ENCODE measurements around the gene PTPRG.

PTPRG gene

DNA sequence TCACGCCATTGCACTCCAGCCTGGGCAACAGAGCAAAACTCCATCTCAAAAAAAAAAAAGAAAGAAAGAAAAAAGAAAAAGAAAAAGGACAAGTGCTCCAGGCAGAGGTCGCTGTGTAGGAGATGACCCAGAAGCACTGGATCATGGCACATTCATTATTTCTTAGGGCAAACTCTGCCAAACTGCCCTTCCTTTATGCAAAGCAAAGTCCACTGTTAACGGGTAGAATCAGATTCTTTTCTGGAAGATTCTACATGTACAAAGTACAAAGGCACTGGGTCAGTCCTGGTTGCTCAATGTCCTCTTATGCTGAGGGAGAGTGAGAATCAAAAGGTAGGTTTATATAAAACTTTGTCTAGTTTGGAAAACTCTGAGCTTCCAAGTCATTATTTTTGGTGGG lies 667.1 kb downstream of the PTPRG start:
- DNase-seq (ENCODE audit: low read depth in 3 of 3): no peak

DNA sequence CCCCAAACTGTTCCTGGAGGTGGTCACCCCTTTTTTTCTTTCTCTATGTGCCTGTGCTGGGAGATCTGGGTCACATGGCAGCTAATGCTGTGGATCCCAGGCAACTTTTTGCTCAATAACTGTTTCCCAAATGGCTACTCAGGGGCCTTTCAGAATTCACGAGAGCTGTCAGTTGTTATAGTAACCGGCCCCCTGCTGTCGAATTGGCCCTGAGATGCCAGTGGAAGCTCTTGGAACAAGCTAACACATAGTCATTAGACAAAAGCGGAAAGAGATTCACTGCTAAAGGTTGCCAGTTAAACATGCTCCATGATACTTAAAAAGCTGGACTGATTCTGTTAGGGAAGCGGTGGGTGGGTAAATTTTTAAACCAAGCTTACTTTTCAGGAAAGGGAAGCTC lies 667.8 kb downstream of the PTPRG start:
- DNase-seq (ENCODE audit: low read depth in 3 of 3): no peak

DNA sequence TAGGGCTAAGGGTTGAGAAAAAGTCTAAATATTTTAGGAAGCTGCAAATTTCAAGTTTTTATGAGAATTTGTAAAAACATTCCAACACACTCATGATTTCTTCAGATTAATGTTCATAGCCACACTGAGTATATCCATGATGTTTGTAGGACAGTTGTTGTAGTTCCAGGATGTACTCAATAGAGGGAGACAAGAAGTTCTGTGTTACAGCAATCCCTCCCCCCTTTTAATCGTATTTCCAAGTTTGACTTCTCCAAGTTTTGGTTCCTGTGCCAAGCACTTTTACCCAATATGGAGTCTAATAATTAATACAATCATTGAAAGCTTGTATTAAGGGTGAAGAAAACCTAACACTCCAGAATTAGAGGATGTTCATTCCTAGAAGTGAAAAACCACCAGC lies 668.5 kb downstream of the PTPRG start:
- no peak for DNase-seq (ENCODE audit: low read depth in 3 of 3)

DNA sequence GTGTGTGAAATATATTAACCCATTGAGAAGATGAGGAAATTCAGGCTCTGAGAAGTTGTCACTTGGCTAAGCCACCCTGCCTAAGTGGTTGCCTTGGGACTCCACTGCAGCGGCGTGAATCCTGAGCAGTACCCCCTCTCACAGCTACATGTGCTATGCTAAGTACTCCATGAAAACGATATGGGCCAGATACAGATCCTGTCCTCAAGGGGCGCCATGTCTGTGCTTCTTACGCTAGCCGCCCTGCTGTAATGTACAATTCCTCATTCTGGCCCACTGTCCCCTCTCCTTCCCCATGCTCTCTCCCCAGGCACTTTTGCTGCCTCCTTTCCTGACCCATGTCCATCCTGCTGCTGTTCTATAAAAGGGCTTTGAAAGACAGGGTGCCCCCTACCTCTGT lies 671.7 kb downstream of the PTPRG start:
- no peak for DNase-seq (ENCODE audit: low read depth in 3 of 3)

DNA sequence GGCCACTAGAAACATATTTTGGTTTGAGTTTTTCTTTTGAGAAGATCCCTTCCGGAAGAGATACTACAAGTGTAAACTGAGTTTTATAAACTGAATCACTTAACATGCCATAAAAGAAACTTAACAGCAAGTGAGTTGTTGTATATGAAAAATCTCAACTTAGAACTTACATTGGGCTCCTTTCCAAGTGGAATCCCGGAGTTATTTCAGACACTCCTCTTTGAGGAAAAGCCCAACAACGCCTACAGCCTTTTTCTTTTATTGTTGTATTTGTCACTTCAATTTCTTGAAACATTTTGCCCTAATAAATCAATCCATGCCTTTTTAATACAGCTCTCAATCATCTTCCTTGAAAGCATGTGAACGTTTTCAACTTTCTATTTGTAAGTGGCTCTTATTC lies 674.6 kb downstream of the PTPRG start:
- no peak for DNase-seq (ENCODE audit: low read depth in 3 of 3)

DNA sequence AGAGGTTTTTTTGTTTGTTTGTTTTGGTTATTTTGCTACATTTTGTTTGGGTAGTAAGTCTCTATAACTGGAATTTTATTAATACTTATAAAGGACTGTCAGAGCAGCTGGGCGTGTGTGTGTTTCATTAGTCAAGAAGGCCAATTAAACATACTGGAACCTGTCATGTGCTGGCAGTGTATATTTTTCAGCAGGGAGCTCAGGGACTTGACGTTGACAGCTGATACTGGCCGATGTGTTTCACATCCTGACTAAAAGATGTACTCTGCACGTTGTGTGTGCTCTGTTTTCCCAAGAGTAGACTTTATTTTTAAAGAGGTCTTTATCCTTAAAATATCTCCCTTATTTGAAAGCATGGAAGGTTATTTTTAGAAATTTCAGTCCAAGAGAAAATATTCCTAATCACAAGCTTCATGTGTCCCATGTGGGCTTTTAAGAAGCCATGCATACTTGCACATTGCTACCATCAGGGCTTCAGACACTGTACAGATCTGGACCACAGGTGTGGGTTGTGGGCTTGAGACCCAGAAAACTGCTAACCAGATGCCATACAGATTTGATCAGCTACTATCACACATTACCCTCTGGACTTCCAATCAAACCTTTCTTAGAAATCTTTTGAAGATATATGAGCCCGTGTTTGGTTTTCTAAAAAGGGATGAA lies 676.0 kb downstream of the PTPRG start:
- no peak for DNase-seq (ENCODE audit: low read depth in 3 of 3)

DNA sequence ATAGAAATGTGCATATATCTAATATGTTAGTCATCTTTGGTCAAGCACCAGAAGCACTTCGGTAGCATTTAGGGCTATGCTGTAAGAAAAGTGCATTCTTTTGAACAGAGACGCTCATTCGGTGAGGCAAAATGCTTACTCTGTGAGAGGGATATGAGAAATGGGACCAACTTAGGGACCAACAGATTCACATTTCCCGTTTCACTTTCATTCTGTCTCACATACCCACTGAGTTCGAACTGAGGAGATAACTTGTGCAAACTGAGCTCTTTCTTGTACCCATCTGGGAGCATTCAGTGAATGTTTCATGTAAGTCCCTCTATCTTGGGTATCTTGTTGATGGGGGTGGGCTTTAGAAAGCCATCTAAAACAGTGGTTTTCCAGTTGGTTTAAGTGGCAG lies 676.6 kb downstream of the PTPRG start:
- DNase-seq (ENCODE audit: low read depth in 3 of 3): no peak

DNA sequence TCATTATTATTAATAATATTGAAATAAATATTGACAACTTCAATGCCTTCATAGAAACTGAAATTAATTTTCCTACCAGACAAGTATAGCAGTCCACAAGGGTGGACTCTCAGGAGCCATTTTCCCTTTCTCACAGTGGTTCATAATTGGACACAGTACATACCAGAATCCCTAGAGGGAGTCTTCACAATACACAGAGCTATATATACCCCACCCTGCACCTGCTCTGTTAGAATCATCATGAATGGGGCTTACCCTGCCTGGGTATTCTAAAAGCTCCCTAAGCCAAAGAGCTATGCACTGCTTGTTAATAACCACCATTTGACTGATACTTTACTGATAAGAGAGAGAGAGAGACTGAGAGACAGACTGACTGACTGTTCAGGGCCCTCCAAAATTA lies 677.1 kb downstream of the PTPRG start:
- DNase-seq (ENCODE audit: low read depth in 3 of 3): no peak

DNA sequence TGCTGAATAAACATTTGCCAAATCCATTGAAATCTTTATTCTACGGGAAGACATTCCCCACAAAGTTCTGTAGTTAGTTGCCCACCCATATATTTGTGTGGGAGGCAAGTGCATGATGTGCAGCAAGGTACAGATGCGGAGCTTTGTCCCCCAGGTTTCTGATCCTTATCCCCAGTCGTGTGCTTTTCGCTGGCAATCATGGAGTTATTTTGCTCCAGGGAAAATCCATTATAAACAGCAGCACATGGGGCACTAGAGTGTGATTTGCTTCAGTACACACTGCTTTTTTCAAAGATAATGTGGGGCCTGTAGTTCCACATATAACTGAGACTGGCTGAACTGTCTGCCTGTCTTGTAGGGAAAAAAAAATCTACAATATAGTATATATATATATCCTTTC lies 679.9 kb downstream of the PTPRG start:
- DNase-seq (ENCODE audit: low read depth in 3 of 3): no peak

DNA sequence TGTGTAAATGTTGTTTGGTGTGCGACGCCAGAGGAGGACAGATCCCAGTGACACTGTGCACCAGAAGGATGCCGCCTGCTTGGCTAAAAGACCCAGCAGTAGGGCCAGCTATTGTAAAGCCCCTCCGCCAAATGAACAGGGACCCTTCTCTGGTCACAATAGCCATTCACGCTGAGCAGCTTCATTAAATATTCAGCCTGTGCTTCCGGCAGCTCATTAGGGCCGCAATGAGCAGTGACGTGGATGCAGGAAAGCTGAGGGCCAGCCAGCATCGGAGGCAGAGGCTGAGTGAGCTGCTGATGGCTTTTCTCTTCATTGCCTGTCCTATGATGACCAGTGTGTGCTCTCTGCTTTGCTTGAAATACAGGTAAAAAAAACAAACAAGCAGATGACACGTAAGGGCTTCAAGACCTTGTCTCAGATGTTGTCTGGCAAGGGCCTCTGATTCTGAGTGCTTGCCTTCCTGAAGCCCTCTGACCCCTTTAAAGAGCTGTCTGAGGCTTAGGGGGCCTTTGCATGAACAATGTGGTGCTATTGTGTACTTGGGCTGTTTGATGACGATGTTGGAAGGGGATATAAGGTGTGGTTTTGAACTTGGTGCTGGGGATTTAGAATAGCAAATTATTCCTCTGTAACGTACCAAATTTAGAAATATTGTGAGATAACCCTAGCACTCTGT lies 681.6 kb downstream of the PTPRG start:
- DNase-seq (ENCODE audit: low read depth in 3 of 3): no peak

DNA sequence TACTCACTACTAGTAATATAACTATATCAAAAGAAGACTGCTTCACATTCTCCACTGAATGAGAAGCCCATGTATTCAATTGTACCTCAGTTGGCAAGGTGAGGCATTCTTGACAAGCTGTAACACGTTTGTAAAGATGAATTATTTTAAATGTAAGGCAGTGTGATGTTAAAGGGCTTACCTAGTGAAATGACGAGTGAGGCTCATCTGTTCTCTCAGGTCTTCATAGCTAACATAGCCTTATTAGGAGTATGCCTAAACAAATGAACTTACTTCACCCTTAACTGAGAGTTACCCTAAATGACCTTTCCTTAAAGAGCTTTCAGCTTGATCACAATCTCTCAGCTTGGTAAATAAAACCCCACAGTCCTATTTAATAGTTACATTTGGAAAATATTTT lies 684.7 kb downstream of the PTPRG start:
- no peak for DNase-seq (ENCODE audit: low read depth in 3 of 3)

DNA sequence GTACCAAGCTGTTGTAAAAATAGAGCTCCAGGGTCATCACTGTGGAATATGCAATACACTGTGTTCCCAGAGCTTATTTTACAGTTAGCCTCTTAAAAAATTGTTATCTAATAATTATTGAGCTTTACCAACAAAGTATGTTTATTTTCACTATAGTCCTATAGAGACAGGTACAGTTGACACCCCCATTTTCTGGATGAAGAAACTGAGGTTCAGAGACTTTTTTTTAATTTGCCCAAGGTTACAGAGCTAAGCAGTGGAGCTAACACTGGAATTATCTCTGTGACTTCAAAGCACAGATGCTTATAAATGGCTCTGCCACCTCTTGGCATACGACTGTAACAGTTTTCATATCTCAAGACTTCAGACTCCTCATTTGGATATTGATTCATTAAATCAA lies 685.6 kb downstream of the PTPRG start:
- DNase-seq (ENCODE audit: low read depth in 3 of 3): no peak

DNA sequence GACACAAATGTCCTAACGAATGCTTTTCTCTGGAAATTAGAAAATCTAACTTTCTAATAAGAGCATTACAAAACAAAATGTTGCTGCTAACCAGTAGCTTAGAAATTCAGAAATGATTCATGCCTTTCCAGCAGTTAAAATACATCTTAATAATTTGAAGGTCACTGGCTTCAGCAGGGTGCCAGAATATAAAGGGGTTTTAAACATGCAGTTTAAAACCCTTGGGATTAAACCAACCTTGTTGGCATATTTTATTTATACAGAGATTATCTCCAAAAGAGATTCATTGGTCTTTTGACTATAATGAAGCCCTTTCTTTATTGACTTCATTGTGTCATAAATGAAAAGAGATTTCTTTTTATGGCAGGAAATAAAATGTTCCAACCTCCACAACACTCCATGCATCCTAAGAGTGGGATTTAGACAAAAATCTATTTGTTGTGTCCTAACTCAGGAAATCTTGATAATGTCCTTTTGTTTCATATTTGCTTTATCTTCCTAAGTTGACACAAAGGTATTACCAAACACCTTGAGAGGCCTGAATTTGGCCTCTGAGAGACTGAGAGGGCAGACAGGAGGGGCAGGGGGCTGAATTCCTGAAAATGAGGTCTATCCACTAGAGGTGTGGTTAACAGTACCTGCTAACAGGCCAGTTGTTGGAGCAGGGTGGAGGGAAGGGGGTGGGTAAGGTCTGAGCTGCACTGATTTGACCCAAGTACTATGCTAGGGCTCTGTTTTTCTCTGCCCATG lies 687.5 kb downstream of the PTPRG start:
- DNase-seq (ENCODE audit: low read depth in 3 of 3): no peak

DNA sequence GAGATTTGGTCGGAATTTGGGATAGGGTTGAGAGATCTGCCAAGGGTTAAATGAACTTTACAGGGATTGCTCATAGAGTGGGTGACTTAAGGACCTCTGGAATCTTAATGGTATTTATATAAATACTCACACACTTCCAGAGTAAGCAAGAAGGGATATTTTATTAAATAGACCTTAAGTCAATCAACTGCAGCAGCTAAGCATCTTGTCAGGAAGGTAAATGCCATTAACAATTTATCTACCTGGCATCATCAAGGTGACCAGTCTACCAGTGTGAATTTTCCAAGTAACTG lies 688.1 kb downstream of the PTPRG start:
- DNase-seq (ENCODE audit: low read depth in 3 of 3): no peak

DNA sequence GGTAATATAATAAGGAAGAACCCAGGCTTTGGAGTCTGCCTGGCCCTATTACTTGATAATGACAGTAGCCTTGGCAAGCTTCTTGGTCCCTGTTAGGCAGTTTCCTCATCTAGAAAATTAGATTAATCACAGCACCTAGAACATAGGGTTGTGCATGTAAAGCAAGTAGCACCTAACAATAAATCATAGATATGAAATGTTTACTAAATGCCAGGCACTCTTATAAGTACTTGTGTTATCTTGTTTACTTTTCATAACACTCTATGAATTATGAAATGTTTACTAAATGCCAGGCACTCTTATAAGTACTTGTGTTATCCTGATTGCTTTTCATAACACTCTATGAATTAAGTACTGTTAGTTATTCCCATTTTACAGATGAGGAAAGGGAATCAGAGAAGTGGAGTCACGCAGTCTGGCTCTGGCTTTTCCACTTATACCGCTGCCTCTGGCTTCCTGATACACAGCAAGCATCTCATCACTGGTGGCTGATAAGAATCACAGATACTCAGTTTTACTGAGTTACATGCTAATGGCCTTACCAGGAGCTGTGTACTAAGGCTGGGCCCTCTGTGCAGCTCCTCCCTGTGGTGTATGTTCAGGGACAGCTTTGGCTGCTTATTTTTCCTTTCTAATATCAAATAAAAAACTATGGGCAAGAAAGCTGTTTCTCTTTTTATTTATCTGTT lies 688.6 kb downstream of the PTPRG start:
- no peak for DNase-seq (ENCODE audit: low read depth in 3 of 3)

DNA sequence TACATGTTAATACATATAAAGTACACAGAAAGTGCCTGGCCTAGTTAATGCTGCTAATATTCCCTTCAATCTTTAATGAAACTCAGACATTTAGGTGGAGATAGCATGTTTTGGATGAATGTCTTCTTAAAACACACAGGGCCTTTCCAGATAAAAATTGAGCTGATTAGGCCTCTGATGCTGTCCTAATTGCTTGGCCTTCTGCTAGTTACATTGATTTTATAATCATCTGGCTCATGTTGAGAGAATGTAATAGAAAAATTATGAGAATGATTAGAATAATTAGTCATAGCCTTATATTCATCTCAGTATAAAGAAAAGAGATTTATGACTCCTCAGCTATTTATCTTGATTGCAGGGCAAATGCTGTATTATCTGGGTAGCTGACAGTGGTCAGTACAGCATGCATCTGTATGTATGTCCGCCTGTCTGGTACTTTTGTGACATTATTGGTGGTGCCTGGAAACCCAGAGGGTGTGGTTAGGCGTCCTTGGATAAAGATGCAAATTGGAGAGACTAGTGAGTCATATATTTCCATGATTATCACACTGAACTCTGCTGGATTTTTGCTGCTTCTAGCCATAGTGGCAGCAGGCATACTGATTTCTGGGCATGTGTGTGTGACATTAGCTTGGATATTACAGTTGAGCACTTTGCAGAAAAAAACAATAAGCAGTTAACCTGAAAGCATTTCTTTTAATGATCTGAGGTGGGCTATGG lies 691.2 kb downstream of the PTPRG start:
- DNase-seq (ENCODE audit: low read depth in 3 of 3): no peak

DNA sequence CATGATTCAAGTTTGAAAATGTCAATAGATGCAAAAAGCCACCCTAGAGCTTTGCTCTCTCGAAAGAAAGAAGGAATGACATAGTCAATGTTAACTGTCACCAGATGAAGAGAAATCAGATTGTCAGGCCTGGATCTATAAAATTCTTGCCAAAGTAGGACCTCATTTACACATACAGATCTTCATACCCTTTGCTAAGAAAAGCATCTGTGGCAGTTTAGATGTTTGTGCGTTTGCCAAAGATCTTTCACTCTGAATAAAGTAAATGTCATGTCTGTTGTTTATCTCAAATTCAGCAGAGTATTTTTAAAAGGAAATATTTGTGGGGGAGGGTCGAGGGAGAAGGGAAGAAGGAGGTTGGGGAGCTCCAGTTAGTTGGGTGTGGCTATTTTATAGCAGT lies 692.6 kb downstream of the PTPRG start:
- DNase-seq (ENCODE audit: low read depth in 3 of 3): no peak

DNA sequence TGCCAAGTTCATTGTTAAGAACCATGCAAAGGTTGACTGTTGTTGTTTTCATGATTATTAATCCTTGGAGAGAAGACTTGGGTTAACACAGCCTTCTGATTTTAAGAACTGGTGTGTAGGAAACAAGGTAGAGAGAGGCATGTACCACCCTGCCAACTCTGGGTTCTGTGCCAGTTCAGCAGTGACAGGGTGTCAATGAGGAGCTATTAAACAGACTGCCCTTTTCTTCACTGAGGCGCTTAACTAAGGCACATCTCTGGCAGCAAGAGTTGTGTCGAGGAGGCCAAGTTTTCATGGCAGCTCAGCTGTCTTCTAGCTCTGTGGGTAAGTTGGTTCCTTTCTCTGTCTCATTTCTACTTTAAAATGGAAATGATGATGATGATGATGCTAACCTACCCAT lies 694.4 kb downstream of the PTPRG start:
- DNase-seq (ENCODE audit: low read depth in 3 of 3): no peak

DNA sequence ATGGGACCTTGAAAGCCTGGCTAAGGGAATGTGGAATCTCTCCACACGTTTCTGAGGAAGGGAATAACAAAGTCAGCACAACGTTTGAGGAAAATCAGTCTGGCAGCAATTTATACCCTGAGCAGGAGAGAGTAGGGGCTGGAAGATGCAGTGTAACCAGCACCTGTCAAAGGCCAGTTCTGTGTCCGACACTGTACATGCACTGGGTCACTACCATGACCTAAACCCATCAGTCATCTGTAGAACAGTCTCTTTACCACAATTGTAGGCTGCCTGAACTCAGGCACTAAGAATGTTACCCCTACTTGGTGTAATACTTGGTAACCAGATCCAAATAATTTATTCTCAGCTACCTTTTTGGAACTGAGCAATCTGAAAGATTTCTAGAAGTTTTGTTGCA lies 698.6 kb downstream of the PTPRG start:
- DNase-seq (ENCODE audit: low read depth in 3 of 3): no peak

DNA sequence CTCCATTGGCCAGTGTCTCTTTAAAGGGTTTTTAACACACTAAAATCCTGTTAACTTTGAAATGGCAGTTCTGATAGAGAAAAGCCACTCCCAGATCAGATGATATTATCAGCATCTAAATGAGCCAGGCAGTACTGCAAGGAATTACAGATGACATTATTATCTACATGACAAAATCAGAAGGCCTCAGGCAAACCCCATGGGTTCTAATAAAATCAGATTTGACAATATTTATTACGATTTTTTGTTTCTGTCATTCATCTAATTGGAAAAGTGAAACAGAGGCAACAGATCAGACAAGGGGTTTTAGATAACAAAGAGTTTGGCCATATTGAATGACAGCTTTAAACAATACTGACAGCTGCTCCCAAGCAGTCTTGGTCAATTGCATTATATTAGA lies 699.3 kb downstream of the PTPRG start:
- no peak for DNase-seq (ENCODE audit: low read depth in 3 of 3)

DNA sequence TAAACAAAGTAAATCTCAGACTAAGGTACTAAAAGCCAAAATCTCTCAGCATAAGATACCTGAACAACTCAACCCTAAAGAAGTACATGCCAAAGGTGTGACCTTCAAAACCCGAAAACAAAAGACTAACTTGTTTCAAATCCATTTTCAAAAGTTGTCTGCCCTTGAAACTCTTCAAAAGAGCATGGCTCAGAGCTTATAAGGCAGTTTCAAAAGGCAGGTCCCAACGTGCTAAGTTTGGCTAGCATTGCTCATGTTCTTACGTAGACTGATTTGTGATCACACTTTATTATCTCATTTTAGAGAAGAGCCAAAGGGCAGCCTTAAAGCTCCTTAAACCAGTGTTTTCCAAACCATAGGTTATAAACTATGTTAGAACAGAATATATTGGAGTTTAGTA lies 699.8 kb downstream of the PTPRG start:
- no peak for DNase-seq (ENCODE audit: low read depth in 3 of 3)

DNA sequence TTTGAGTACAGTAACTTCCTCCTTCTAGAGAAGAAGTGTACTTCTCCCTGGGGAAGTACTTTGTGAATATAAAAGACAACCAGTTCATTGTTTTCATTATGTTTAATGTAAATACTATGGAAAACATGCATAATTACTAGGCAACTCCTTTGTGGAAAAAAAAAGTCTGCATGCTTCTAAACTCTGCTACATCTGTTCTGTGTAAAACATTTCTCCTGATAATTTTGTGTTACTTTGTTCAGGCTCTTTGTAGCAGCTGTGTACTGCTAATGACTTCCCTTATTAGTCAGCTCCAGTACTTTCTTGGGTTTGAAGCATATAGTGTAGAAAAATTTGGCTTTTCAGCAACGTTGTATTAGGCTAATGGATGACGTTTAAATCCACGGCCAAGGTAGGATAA lies 700.4 kb downstream of the PTPRG start:
- DNase-seq (ENCODE audit: low read depth in 3 of 3): no peak
